GM11168 (cell line): ENCODE results near the gene GRB14.
"Not testable (repeated sequence)": the region's sequence is repeated elsewhere in the genome, so short reads cannot be mapped to it uniquely, and the experiment has no call there.

Experiments
- in situ Hi-C: fragments of 300-500 bp; cut with MboI; formaldehyde crosslinking; loops from one replicate; pipeline ENCODE4 v1.12.0; 2022; ENCODE audit warnings: low sequenced_read_pairs; ENCODE audit not compliant: unreplicated experiment

Gene GRB14

DNA sequence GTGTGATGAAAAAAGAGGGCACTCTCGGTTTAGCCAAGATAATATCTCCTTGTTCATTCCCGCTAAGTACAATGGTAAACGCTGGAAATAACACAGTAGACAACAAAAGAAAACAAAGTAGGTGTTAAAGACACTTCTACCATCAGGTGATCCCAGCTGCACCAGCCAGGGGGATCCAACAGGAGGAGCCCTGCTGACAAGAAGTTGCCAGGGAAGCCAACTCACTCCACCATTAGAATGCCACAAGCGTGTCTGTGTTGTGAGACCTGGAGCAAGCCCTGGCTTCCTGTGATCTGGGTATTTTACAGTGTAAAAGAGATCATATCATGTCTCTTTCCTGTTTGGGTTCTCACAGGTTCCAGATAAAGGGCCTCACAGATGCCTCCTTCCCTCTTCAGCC is 117.0 kb downstream of the GRB14 start:
- in situ Hi-C loops = no loop called here

DNA sequence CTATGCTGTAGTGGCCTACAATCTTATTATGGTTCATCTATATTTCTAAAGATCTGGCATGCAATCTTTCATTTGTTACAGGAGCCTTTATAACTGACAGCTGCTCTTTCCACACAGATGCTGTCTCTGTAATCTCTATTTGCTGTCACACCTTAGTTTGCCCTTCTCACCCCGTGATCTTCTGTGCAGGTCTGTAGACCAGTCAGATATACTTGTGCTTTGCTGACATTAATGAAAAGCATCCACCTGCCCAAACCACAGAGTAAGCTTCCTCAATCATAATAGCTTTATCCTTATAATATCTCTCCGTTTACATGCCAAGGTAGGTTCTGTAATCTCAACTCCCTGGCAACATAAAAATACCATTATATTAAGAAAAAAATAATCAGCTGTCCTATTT is 122.4 kb downstream of the GRB14 start:
- in situ Hi-C loops = no loop called here

DNA sequence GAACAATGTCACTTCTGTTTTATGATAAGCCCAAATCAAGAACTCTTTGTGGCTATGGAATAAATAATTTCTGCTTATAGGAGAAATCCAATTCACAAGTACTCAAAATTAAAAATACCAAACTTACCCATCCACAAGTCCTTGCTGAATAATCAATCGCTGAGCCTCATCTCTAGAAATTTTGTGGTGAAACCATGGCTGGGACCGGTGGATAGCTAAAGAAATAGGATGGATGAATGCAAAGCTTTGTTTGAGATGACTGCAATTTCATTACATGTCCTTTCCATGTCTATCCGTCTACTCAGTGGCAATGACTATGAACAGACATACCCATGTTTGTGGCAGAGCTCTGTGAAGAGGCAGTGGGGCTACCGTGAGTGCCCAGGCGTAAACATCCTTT is 124.4 kb downstream of the GRB14 start:
- in situ Hi-C loops = no loop called here

GRCh38 chr2:164496421-164496820 is 124.9 kb downstream of the GRB14 start:
- in situ Hi-C loops = no loop called here

GRCh38 chr2:164495491-164496223 is 125.6 kb downstream of the GRB14 start:
- in situ Hi-C loops = no loop called here

DNA sequence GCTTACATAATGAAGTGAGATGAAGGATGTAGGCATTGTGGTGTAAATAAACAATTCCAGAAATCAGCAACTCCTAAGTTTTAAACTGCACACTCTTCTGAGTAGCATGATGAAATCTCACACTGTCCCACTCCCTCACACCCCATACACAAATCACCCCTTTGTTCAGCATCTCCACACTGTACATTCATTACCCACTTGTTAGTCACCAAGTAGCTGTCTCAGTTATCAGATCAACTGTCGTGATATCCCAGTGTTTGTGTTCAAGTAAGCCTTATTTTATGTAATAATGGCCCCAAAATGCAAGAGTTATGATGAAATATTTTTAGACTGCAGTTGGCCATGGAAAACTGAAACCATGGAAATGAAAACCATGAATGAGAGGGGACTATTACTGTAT is 135.7 kb downstream of the GRB14 start:
- in situ Hi-C loops = no loop called here

- in situ Hi-C loops = no loop called here
These were observed 141.8 kb downstream of the GRB14 start for GRCh38 chr2:164479460-164479859.

DNA sequence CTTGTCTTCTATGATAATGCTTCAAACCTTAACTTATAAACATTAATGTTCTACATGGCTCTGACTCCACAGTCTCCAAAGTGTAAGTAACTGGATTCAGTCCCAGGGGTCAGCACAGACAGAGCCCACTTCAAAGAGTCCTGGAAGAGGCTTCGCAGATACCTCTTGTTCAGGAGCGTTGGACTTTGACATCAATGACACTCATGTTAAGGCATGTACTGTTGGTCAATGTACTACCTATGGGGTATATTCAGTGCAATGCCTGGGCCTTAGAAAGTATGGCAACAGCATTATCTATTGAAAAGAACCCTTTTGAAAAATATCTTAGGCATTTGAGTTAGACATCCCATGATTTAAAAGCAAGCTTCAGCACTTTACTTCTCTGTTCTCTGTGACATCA is 143.1 kb downstream of the GRB14 start:
- in situ Hi-C loops = no loop called here

GRCh38 chr2:164474873-164475272 is 146.4 kb downstream of the GRB14 start:
- in situ Hi-C loops = no loop called here

DNA sequence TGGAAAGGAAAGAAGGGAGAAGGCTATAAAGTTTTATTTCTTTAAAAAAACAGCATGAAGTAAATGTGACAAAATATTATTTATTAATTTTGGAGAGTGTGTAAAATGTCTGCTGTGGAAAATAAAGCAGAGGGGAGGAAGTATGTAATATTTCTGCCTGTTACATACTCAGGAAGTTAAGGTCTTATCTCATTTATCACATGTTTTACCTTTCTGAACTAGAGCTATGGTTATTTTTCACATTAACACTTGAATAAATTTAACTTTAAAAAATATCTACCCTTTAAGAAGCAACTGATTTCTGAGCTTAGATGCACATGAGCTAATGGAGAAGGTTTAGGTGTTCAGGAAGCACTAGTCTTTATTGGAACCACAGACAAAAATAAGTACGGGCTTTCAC is 148.3 kb downstream of the GRB14 start:
- in situ Hi-C loops = no loop called here

DNA sequence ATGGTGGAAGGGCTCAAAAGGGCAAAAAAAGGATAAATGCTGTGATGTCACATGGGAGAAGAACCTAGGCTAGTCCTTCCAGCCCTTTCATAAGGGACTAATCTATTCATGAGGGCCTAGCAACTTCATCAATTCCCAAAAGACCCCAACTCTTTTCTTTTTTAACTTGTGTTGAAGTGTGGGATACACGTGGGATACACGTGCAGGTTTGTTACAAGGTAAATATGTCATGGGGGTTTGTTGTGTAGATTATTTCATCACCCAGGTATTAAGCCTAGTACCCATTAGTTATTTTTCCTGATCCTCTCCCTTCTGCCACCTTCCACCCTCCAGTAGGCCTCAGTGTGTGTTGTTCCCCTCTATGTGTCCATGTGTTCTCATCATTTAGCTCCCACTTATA is 156.2 kb downstream of the GRB14 start:
- in situ Hi-C loops = not testable (repeated sequence)

DNA sequence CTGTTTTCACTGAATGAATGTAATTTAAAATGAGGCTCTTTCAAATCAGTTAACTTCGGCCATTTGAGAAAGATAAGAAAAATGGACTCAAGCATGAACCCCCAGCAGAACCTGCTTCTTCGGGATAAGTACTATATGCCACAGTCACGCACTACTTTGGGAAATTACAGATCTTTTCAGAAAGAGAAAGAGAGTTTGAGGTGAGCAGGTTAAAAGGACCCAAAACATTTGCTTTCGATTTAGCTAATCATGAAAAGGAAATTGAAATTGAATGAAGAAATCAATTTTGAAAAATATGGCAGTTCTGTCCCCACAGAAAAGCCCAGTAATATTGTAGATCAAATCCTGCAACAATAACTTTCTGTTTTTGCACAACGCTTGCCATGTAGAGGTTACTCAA is 156.9 kb downstream of the GRB14 start:
- in situ Hi-C loops = no loop called here

- in situ Hi-C loops = no loop called here
These were observed 162.5 kb downstream of the GRB14 start for GRCh38 chr2:164458792-164459191.

GRCh38 chr2:164457271-164457670 is 164.0 kb downstream of the GRB14 start:
- in situ Hi-C loops = no loop called here

- in situ Hi-C loops = no loop called here
These were observed 164.7 kb downstream of the GRB14 start for GRCh38 chr2:164456619-164457018.

DNA sequence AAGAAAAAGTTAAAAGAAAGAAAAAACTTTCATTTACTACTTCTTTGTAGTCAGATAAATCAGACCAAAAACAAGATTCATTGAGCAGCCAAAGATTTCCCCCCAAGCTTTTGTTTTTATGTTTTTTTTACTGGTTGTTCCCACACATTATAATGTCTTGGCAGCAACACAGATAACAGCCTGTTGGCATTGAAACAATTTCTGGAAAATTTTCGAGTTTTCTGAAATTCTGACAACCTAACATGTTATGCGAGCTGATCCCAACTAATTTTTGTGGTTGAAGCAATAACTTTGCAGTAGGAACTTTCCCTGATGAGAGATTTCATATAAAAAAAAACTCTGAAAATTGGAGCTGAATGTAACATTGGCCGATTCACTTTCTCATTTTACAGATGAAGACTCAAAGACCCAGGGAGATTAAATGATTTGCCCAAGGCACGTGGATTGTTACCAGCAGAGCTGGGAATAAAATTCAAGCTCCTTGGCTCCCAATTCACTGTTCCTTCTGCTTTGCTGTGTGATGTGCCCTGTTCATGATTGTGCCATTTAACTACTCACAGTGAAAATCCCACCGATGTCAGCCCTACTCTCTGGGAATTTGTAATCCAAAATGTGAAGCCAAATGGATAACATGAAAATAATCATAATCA is 167.5 kb downstream of the GRB14 start:
- in situ Hi-C loops = no loop called here

DNA sequence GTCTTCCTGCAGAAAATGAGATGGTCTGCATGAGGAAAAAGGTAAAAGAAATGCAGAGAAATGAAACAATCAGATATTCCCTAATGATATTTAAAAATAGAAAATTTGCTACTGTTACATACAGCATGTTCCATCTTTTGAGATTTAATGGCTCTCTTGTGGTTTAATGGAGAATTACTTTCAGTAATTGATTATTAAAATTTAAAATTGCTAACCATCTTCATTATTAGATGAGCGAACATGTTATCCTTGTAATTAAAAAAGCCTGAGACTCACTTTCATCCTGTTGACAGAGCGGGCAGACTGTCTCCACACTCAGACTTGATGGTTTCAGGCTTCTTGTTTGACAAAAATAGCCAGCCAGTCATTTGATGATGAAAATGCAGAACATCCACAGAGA is 171.0 kb downstream of the GRB14 start:
- in situ Hi-C loops = no loop called here

- in situ Hi-C loops = no loop called here
These were observed 171.6 kb downstream of the GRB14 start for GRCh38 chr2:164449706-164450105.

DNA sequence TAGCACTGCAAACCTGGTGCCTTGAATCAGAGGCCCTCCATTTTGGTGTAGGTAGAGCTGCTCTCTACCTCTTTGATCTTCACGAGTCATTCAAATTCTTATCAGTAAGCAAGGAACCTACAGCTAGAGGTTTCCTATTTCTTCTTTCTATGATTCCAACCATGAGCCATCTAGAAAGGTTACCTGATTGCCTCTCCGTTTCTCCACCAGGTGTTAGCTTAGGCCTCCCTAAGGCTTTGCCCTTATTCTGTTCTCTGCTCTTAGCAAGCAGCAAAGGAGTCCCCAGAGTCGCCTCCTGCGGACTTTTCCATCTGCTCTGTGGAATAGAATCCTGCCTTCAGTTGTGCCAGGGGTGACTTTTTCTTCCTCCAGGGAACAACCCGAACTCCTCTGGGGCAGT is 173.6 kb downstream of the GRB14 start:
- in situ Hi-C loops = no loop called here
